OCI-LY3 (cell line): ENCODE measurements around the gene HRCT1.

Experiments
- CTCF ChIP-seq: fragments of 200-600, 300-600 bp; sonication (generic); IDR thresholded peaks from 2 replicates; pipeline ENCODE4 v1.5.1; 2014; ENCODE audit warnings: antibody characterized with exemption, low read length, low read depth
- EZH2phosphoT487 ChIP-seq: fragments of 200-600 bp; shearing (Covaris generic); IDR thresholded peaks from 2 replicates; pipeline ENCODE4 v1.6.1; 2018; ENCODE audit warnings: antibody characterized with exemption, mixed run types, low read depth

GRCh38 chr9:35940458-35941407 is 34.7 kb downstream of the HRCT1 start:
- no peak for TF ChIP-seq CTCF
- no peak for TF ChIP-seq EZH2phosphoT487
